ENCODE measurements around the gene GALK2.

GALK2 gene

DNA sequence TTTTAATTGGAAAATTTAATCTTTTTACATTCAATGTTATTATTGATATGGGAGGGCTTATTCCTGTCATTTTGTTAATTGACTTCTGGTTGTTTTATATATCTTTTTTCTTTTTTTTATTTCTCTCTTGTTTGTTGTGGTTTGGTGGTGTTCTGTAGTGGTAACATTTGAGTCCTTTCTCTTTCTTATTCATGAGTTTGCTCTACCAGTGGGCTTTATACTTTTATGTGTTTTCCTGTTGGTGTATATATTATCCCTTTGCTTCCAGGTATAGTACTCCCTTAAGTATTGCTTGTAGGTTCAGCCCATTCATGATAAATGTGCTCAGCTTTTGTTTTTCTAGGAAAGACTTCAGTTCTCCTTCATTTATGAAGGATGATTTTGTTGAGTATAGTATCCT lies 57.6 kb downstream of the GALK2 start:
- Histone ChIP-seq H3K4me2 (no peak overlapping the region), H3K79me2 (ENCODE audit: insufficient read depth, low read depth) (no peaks in the 10 kb centered on the region), H3K27ac (no peak overlapping the region), H3K4me3 (IDR thresholded peaks at IDR 0.05; ENCODE audit: insufficient read depth, low read depth, low read length) (no peak overlapping the region), H3K9ac (no peak overlapping the region), H3K4me1 (ENCODE audit: low read depth, poor library complexity, severe bottlenecking) (peaks cover 9% of the 10 kb centered on the region), H2AFZ (ENCODE audit: low read depth) (no peak overlapping the region), H3K27me3 (ENCODE audit: insufficient read depth, low read depth) (no peaks in the 10 kb centered on the region), H3K36me3 (ENCODE audit: insufficient read depth) (no peaks in the 10 kb centered on the region), H4K20me1 (ENCODE audit: insufficient read depth) (no peaks in the 10 kb centered on the region)
- TF ChIP-seq, protein P1, sequence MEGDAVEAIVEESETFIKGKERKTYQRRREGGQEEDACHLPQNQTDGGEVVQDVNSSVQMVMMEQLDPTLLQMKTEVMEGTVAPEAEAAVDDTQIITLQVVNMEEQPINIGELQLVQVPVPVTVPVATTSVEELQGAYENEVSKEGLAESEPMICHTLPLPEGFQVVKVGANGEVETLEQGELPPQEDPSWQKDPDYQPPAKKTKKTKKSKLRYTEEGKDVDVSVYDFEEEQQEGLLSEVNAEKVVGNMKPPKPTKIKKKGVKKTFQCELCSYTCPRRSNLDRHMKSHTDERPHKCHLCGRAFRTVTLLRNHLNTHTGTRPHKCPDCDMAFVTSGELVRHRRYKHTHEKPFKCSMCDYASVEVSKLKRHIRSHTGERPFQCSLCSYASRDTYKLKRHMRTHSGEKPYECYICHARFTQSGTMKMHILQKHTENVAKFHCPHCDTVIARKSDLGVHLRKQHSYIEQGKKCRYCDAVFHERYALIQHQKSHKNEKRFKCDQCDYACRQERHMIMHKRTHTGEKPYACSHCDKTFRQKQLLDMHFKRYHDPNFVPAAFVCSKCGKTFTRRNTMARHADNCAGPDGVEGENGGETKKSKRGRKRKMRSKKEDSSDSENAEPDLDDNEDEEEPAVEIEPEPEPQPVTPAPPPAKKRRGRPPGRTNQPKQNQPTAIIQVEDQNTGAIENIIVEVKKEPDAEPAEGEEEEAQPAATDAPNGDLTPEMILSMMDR (conservative IDR thresholded peaks at IDR 0.05; ENCODE audit: low read depth, low read length), result no peak

DNA sequence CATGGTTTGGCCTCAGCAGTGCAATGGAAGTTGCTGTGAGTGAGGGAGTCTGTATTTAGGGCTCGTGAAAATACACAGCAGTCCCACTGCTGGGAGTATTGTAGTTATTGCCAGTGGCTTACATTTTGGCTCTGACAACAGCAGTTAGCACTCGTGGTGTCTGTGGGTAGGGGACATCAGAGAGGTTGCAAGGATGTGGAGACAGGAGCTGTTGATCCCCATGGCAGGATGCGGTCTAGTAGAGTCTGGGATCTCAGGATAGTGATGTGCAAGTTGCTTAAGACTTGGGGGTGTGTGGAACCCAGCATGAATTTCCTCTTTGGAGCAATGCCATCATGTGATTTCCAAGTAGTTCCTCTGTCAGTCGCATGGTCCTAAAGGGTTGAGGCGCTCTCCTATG lies 59.9 kb downstream of the GALK2 start:
- no peak overlapping the region for H2AFZ ChIP-seq (ENCODE audit: low read depth)
- no peaks in the 10 kb centered on the region for H4K20me1 ChIP-seq (ENCODE audit: insufficient read depth)
- no peaks in the 10 kb centered on the region for H3K79me2 ChIP-seq (ENCODE audit: insufficient read depth, low read depth)
- H3K4me2 ChIP-seq, result no peak overlapping the region
- no peaks in the 10 kb centered on the region for H3K27me3 ChIP-seq (ENCODE audit: insufficient read depth, low read depth)
- peaks cover 12% of the 10 kb centered on the region for H3K4me1 ChIP-seq (ENCODE audit: low read depth, poor library complexity, severe bottlenecking)
- no peak overlapping the region for H3K4me3 ChIP-seq (IDR thresholded peaks at IDR 0.05; ENCODE audit: insufficient read depth, low read depth, low read length)
- TF ChIP-seq, protein P1 (conservative IDR thresholded peaks at IDR 0.05; ENCODE audit: low read depth, low read length), result no peak
- H3K9ac ChIP-seq, result no peak overlapping the region
- no peaks in the 10 kb centered on the region for H3K36me3 ChIP-seq (ENCODE audit: insufficient read depth)
- H3K27ac ChIP-seq, result no peak overlapping the region

DNA sequence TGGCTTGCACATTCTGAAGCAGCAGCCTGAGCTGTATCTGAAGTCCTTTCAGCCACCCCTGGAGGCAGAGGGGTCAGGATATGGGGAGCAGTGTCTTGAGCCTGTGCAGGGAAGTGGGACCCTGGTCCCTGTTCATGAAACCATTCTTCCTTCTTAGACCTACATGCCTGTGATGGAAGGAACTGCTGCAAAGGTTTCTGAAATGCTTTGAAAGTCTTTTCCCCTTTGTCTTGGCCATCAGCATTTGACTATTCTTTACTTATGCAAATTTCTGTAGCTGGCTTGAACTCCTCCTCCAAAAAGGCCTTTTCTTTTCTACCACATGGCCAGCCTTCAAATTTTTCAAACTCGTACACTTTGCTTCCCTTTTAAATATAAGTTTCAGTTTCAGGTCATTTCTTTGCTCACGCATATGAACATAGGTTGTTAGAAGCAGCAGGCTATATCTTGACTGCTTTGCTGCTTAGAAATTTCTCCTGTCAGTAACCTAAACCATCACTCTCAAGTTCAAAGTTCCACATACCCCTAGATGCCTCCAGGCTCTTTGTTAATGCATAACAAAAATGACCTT lies 62.3 kb downstream of the GALK2 start:
- TF ChIP-seq, protein P1 (conservative IDR thresholded peaks at IDR 0.05; ENCODE audit: low read depth, low read length), result no peak
- Histone ChIP-seq H4K20me1 (ENCODE audit: insufficient read depth) (no peaks in the 10 kb centered on the region), H3K27ac (no peak overlapping the region), H3K27me3 (ENCODE audit: insufficient read depth, low read depth) (no peaks in the 10 kb centered on the region), H3K9ac (no peak overlapping the region), H3K79me2 (ENCODE audit: insufficient read depth, low read depth) (no peaks in the 10 kb centered on the region), H2AFZ (ENCODE audit: low read depth) (no peak overlapping the region), H3K4me1 (ENCODE audit: low read depth, poor library complexity, severe bottlenecking) (peaks cover 21% of the 10 kb centered on the region), H3K4me3 (IDR thresholded peaks at IDR 0.05; ENCODE audit: insufficient read depth, low read depth, low read length) (no peak overlapping the region), H3K4me2 (no peak overlapping the region), H3K36me3 (ENCODE audit: insufficient read depth) (no peaks in the 10 kb centered on the region)

DNA sequence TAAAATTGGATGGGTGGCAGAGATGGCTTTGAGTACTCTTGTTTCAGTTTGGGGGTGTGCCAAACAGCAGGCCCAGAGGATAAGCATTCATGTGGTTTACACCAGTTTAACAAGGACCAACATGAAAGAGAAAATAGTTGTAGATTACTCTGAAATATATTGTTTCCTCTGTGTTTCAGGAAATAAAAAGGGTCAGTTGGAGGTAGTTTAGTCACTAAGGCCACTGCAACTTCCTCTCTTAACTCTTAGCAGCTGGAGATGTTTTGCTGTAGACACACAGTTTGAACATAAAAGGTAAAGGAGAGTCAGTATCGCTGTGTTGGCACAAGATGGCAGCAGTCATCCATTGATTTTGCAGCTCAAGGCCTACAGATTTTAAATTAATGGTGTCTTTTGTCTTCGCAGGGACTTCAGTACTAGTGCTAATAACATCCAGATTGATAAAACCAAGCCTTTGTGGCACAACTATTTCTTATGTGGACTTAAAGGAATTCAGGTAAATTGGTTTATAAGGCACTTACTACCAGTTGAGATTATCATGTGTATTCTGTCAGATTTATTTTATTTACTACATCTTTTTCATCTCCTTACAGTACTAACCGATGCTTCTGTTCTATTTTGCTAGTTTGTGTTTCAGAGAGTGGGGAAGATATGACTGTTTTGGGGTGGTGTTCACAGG lies 65.5 kb downstream of the GALK2 start:
- TF ChIP-seq, protein P1 (conservative IDR thresholded peaks at IDR 0.05; ENCODE audit: low read depth, low read length), result peak; percentile 69
- H2AFZ ChIP-seq (ENCODE audit: low read depth), result no peak overlapping the region
- H3K9ac ChIP-seq, result no peak overlapping the region
- no peak overlapping the region for H3K27ac ChIP-seq
- no peaks in the 10 kb centered on the region for H3K79me2 ChIP-seq (ENCODE audit: insufficient read depth, low read depth)
- H3K4me1 ChIP-seq (ENCODE audit: low read depth, poor library complexity, severe bottlenecking), result peaks cover 21% of the 10 kb centered on the region
- no peaks in the 10 kb centered on the region for H3K27me3 ChIP-seq (ENCODE audit: insufficient read depth, low read depth)
- H3K4me2 ChIP-seq, result no peak overlapping the region
- H3K36me3 ChIP-seq (ENCODE audit: insufficient read depth), result no peaks in the 10 kb centered on the region
- no peaks in the 10 kb centered on the region for H4K20me1 ChIP-seq (ENCODE audit: insufficient read depth)
- no peak overlapping the region for H3K4me3 ChIP-seq (IDR thresholded peaks at IDR 0.05; ENCODE audit: insufficient read depth, low read depth, low read length)

Data from KMS-11 (cell line).